Activated T-helper 1 cell treated with anti-CD3 and anti-CD28 coated beads, Interleukin-12 subunit alpha, Interleukin-12 subunit beta, Interleukin-2, Interleukin-4 antibody, amounts not matched to agents 30 ng/mL and 10 ng/mL and 1 ng/mL, durations not matched to agents 14 hours and 24 hours and 36 hours (primary cell): ENCODE results near the gene TTLL9. TPM values are rescaled to one million over a fixed set of nuclear protein-coding genes. Genes with fewer than 3 reads are reported as not detected.

ENCODE experiments used
- DNase-seq: peaks from one replicate; pipeline ENCODE4 v3.0.0; 2021; ENCODE audit warnings: low spot score
- H3K27ac Mint-ChIP-seq: one replicate; pipeline ENCODE4 v1.8.0; 2021; ENCODE audit warnings: mild to moderate bottlenecking, mixed read lengths
- H3K27me3 Mint-ChIP-seq: one replicate; pipeline ENCODE4 v1.8.0; 2022; ENCODE audit warnings: mild to moderate bottlenecking, moderate library complexity, mixed read lengths; ENCODE audit not compliant: insufficient read depth
- H3K36me3 Mint-ChIP-seq: one replicate; pipeline ENCODE4 v1.8.0; 2021; ENCODE audit warnings: low read depth, mixed read lengths
- H3K4me1 Mint-ChIP-seq: one replicate; pipeline ENCODE4 v1.8.0; 2021; ENCODE audit warnings: low read depth, mixed read lengths
- H3K4me3 Mint-ChIP-seq: one replicate; pipeline ENCODE4 v1.8.0; 2021; ENCODE audit warnings: mild to moderate bottlenecking, moderate library complexity, mixed read lengths
- H3K9me3 Mint-ChIP-seq: one replicate; pipeline ENCODE4 v1.8.0; 2021; ENCODE audit warnings: mixed read lengths
- intact Hi-C: fragments of 100-400 bp; cut with micrococcal nuclease; formaldehyde crosslinking; loops from one replicate; pipeline ENCODE4 v1.15.1; 2024
- total RNA-seq: library from RNA; stranded (reverse); gene quantifications from 2 replicates; pipeline ENCODE4 v1.2.3, GENCODE V29; 2022

The TTLL9 gene
- total RNA-seq, 1 donor from 2014 or later, result not detected

GRCh38 chr20:31831211-31831610, 39.2 kb upstream of the TTLL9 start:
- no peaks in the 10 kb centered on the region for H3K27me3 Mint-ChIP-seq
- DNase-seq, result no peak
- peaks cover 3% of the 10 kb centered on the region for H3K4me1 Mint-ChIP-seq
- H3K27ac Mint-ChIP-seq, result no peak overlapping the region
- no peaks in the 10 kb centered on the region for H3K9me3 Mint-ChIP-seq
- no peaks in the 10 kb centered on the region for H3K36me3 Mint-ChIP-seq
- H3K4me3 Mint-ChIP-seq, result no peak overlapping the region
- intact Hi-C loops, result no loop called here

DNA sequence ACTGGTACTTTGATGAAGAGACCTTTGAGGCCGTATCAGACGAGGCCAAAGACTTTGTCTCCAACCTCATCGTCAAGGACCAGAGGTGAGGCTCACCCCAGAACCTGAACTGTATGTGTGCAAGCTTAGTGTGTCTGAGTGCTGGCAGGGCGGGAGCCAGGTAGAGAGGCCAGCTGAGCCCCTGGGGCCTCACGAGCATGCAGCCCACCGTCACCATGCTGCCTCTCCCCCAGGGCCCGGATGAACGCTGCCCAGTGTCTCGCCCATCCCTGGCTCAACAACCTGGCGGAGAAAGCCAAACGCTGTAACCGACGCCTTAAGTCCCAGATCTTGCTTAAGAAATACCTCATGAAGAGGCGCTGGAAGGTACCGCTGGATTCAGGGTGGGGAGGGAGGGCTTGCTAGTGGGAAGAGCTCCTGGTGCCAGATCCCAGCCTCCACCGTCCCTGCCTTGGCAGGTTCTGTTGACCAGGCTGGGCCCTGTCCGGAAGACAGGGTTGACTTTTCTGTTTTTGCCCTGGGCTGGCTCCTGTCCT, 38.6 kb upstream of the TTLL9 start:
- H3K27me3 Mint-ChIP-seq, result no peaks in the 10 kb centered on the region
- intact Hi-C loops, result no loop called here
- H3K4me3 Mint-ChIP-seq, result no peak overlapping the region
- no peaks in the 10 kb centered on the region for H3K9me3 Mint-ChIP-seq
- no peaks in the 10 kb centered on the region for H3K36me3 Mint-ChIP-seq
- peaks cover 7% of the 10 kb centered on the region for H3K4me1 Mint-ChIP-seq
- no peak for DNase-seq
- H3K27ac Mint-ChIP-seq, result no peak overlapping the region

- Mint-ChIP-seq H3K27ac (no peak overlapping the region), H3K36me3 (no peaks in the 10 kb centered on the region), H3K27me3 (no peaks in the 10 kb centered on the region), H3K4me1 (peaks cover 7% of the 10 kb centered on the region), H3K9me3 (no peaks in the 10 kb centered on the region), H3K4me3 (no peak overlapping the region)
- peak; percentile 32 for DNase-seq
- intact Hi-C loops, result no loop called here
These were observed 37.1 kb upstream of the TTLL9 start for GRCh38 chr20:31833130-31833930.

DNA sequence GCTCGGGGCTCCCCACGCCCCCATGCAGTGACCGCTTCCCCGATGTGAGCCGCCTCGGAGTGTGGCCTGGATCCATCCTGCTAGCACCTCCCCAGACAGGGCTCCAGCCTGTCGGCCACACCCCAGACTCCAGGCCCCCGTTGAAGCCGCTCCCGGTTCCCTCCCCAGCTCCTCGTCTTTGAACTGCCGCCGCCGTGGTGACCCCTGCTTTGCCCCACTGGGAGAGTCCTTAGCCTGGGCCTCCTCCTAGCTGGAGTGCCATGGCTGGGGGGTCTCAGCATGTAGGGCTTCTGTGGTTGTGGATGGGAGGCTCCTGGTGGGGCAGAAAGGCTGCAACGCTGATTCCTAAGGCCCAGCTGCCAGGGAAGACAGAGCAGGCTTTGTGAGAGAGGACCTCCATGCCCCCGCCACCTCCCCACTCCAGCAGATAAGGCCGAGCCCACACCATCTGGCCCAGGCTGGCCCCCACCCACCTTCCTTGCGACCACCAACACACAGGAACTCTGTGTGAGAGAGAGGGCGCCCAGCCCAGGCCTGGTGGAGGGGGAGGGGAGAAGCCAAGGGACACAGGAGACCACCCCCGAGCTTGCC, 36.4 kb upstream of the TTLL9 start:
- DNase-seq, result no peak
- intact Hi-C loops, result no loop called here
- no peak overlapping the region for H3K4me3 Mint-ChIP-seq
- no peak overlapping the region for H3K27ac Mint-ChIP-seq
- H3K9me3 Mint-ChIP-seq, result no peaks in the 10 kb centered on the region
- H3K36me3 Mint-ChIP-seq, result no peaks in the 10 kb centered on the region
- no peaks in the 10 kb centered on the region for H3K27me3 Mint-ChIP-seq
- peaks cover 7% of the 10 kb centered on the region for H3K4me1 Mint-ChIP-seq

DNA sequence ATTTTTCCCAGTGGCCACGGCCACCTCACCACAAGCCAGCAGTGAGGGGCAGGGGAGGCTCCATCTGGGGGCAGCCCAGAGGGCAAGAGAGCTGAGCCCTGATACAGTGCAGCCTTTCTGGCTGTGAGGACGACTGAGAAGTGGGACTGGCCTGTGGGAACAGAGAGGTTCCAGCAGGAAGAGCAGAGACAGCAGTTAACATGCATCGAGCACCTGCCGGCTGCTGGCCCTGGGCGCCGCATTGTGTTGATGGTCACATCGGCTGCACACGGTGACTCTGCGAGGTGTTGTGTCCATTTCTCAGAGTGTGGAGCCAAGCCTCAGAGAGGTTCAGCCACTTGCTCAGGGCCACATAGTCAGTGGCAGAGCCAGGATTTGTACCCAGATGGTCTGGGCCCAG, 34.9 kb upstream of the TTLL9 start:
- DNase-seq, result no peak
- no peak overlapping the region for H3K27ac Mint-ChIP-seq
- no peak overlapping the region for H3K4me3 Mint-ChIP-seq
- H3K27me3 Mint-ChIP-seq, result no peaks in the 10 kb centered on the region
- no peaks in the 10 kb centered on the region for H3K36me3 Mint-ChIP-seq
- peaks cover 7% of the 10 kb centered on the region for H3K4me1 Mint-ChIP-seq
- intact Hi-C loops, result no loop called here
- no peaks in the 10 kb centered on the region for H3K9me3 Mint-ChIP-seq

DNA sequence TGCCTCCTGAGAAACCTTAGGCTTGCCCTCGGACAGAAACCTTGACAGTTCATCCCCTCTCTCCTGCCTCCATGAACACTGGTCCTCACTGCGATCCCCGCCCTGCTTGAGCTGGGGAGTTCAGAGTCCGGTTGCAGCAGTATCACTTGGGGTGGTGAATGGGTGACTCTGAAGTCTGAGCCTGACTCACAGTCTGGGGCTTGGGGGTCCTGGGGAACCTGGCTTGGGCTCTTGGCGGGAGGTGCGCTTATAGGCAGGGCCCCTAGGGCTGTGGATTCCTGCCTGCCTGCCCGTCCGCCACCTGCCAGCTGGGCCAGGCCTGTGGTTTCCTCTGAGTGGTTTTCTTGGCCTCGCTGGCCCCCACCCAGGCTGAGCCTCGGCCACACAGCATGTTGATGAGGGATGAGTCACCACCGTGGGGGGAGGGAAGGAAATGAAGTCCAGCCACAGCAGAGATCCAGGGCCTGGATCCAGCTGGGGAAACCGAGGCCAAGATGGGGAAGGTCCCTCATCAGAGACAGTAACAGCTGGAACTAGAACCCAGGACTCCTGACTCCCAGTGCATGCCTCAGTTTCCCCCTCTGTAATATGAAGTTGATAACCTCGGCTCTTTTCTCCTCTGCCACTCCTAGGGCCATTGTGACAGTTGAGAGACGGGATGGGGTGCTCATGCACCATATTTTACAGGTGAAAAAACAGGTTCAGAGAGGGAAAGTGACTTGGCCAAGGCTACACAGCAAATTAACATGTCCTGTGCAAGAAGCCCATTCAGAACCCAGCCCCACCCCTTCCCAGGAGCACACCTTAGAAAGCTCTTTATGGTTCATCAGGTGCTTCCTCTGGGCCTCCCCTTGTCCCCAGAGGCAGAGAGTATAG, 34.2 kb upstream of the TTLL9 start:
- DNase-seq, result peak; percentile 8
- Mint-ChIP-seq H3K36me3 (no peaks in the 10 kb centered on the region), H3K4me3 (no peak overlapping the region), H3K4me1 (peaks cover 7% of the 10 kb centered on the region), H3K27ac (no peak overlapping the region), H3K9me3 (no peaks in the 10 kb centered on the region), H3K27me3 (no peaks in the 10 kb centered on the region)
- intact Hi-C loops, result no loop called here

DNA sequence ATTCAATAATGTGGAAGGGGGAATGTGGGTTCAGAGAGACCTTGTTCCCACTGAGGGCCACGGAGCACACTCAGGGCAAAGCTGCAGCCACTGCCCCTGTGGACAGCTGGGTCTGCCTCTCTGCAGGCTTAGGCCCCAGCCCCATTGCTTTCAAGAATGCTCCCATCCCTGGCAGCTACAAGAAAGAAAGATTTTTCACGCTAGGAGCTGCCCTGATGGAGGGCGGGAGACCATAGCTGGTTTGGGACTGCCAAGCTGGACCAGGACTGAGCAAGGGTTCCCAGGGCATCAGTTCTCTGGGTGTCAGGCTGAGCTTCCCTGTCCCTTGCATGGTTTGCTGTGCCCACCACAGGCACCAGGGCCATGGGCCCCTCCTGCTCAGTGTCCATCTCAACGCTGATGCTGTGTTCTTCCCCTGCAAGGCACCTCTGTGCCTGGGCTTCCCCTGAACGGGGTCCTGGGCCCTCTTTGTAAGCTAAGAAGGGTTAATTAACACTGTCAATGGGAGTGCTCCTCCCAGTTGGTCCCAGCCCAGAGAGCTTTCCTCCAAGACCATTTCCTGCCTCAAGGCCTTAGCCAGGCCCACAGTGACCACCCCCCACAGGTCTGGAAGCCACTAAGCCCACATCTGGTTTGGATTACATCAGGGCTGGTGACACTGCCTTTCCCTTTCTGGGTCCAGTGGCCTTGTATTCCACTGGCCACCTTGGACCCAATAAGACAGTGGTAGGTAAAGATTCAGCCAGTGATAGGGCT, 33.4 kb upstream of the TTLL9 start:
- Mint-ChIP-seq H3K27me3 (no peaks in the 10 kb centered on the region), H3K36me3 (no peaks in the 10 kb centered on the region), H3K9me3 (no peaks in the 10 kb centered on the region), H3K4me1 (peaks cover 7% of the 10 kb centered on the region), H3K4me3 (no peak overlapping the region), H3K27ac (no peak overlapping the region)
- DNase-seq, result no peak
- intact Hi-C loops, result no loop called here

GRCh38 chr20:31837896-31838397, 32.5 kb upstream of the TTLL9 start:
- no peaks in the 10 kb centered on the region for H3K9me3 Mint-ChIP-seq
- no peak for DNase-seq
- H3K27ac Mint-ChIP-seq, result no peak overlapping the region
- peaks cover 7% of the 10 kb centered on the region for H3K4me1 Mint-ChIP-seq
- intact Hi-C loops, result no loop called here
- no peaks in the 10 kb centered on the region for H3K27me3 Mint-ChIP-seq
- no peak overlapping the region for H3K4me3 Mint-ChIP-seq
- H3K36me3 Mint-ChIP-seq, result no peaks in the 10 kb centered on the region

- no peak for DNase-seq
- intact Hi-C loops, result no loop called here
- H3K36me3 Mint-ChIP-seq, result no peaks in the 10 kb centered on the region
- peaks cover 7% of the 10 kb centered on the region for H3K4me1 Mint-ChIP-seq
- H3K27ac Mint-ChIP-seq, result no peak overlapping the region
- no peaks in the 10 kb centered on the region for H3K9me3 Mint-ChIP-seq
- H3K27me3 Mint-ChIP-seq, result no peaks in the 10 kb centered on the region
- no peak overlapping the region for H3K4me3 Mint-ChIP-seq
These were observed 31.7 kb upstream of the TTLL9 start for GRCh38 chr20:31838646-31839292.

DNA sequence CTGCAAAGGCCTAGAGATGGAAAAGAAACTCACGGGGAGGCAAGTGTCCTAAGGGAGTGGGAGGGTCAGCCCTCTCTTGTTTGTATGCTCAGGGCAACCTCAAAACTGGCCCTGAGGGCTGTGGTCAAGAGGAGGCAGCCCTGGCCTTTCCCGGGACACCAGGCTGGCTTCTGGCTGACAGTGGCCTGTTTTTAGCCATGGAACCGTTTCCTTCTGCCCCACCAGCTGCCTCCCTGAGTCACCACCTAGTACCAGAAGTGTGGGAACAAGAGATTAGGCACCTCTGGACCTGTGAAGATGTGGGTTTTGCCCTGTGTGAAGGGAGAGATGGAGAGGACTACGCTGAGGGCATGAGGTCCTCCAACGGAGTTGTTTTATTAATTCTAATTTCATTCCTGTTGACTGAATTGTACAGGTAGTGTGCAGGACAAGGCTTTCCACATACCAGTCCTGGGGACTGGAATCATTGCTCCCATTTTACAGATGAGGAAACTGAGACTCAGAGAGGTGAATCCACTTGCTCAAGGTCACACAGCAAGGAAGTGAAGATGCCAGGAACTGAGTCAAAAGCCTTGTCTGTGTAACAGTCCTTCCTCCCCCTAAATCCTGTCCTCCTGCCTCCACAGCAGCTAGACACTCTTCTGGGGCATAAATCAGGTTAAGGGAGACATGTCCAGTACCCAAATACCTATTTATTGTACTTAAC, 30.5 kb upstream of the TTLL9 start:
- Mint-ChIP-seq H3K36me3 (no peaks in the 10 kb centered on the region), H3K9me3 (no peaks in the 10 kb centered on the region), H3K27me3 (peaks cover 1% of the 10 kb centered on the region), H3K4me1 (peaks cover 7% of the 10 kb centered on the region), H3K27ac (no peak overlapping the region), H3K4me3 (no peak overlapping the region)
- intact Hi-C loops, result no loop called here
- no peak for DNase-seq

GRCh38 chr20:31840906-31841816, 29.3 kb upstream of the TTLL9 start:
- Mint-ChIP-seq H3K4me3 (no peak overlapping the region), H3K36me3 (no peaks in the 10 kb centered on the region), H3K27me3 (peaks cover 1% of the 10 kb centered on the region), H3K27ac (no peak overlapping the region), H3K4me1 (peaks cover 5% of the 10 kb centered on the region), H3K9me3 (no peaks in the 10 kb centered on the region)
- no peak for DNase-seq
- intact Hi-C loops, result no loop called here
